Liver (tissue), 9 donors: Measurements from ENCODE around the gene TTF2. TPM values are rescaled to one million over a fixed set of nuclear protein-coding genes. Genes with fewer than 3 reads are reported as not detected.

Experiments
- DNase-seq: peaks from one replicate; pipeline ENCODE4 v3.0.0-alpha.2; 2017; ENCODE audit warnings: low spot score
- H3K27ac ChIP-seq, 2 donors: one replicate each; pipeline ENCODE4 v1.7.0; 2013; ENCODE audit warnings: inconsistent platforms in 2 of 2, low read length in 2 of 2, control low read depth in 1 of 2, low read depth in 1 of 2, mild to moderate bottlenecking in 1 of 2
- H3K27me3 ChIP-seq, 4 donors: one replicate each; pipeline versions ENCODE4 v1.6.1 to v1.7.0; 2013; ENCODE audit warnings: low read length in 3 of 4, inconsistent platforms in 1 of 4, mild to moderate bottlenecking in 1 of 4, moderate library complexity in 1 of 4; ENCODE audit not compliant: control insufficient read depth in 4 of 4, insufficient read depth in 4 of 4
- H3K36me3 ChIP-seq, 4 donors: one replicate each; pipeline versions ENCODE4 v1.6.1 to v1.7.0; 2013; ENCODE audit warnings: low read length in 3 of 4, mild to moderate bottlenecking in 3 of 4, low read depth in 1 of 4, moderate library complexity in 1 of 4; ENCODE audit not compliant: control insufficient read depth in 4 of 4, insufficient read depth in 3 of 4
- H3K4me1 ChIP-seq, 4 donors: one replicate each; pipeline versions ENCODE4 v1.6.1 to v1.7.0; 2013; ENCODE audit warnings: low read length in 3 of 4, mild to moderate bottlenecking in 3 of 4, moderate library complexity in 1 of 4; ENCODE audit not compliant: control insufficient read depth in 4 of 4, insufficient read depth in 4 of 4
- H3K4me3 ChIP-seq, 3 donors: one replicate each; pipeline versions ENCODE4 v1.6.1 to v1.7.0; 2013; ENCODE audit warnings: low read length in 3 of 3, control low read depth in 1 of 3, low read depth in 1 of 3, mild to moderate bottlenecking in 1 of 3
- H3K9ac ChIP-seq, 2 donors: one replicate each; pipeline ENCODE4 v1.7.0; 2013; ENCODE audit warnings: low read length in 2 of 2, mild to moderate bottlenecking in 2 of 2, moderate library complexity in 2 of 2, control low read depth in 1 of 2, low read depth in 1 of 2
- H3K9me3 ChIP-seq, 4 donors: one replicate each; pipeline versions ENCODE4 v1.6.1 to v1.7.0; 2013; ENCODE audit warnings: low read length in 3 of 4; ENCODE audit not compliant: control insufficient read depth in 4 of 4
- ATF3 ChIP-seq: IDR thresholded peaks from 2 replicates; pipeline ENCODE4 v1.6.1; 2016; ENCODE audit warnings: antibody characterized with exemption
- CTCF ChIP-seq: fragments of 150-350 bp; IDR thresholded peaks from 2 replicates; pipeline ENCODE4 v1.5.1; 2017; ENCODE audit warnings: improper control_type of control experiment, low read depth, low read length; ENCODE audit not compliant: missing input control
- EGR1 ChIP-seq, 2 donors: IDR thresholded peaks; 2 replicates each; pipeline ENCODE4 v1.6.1; 2016 to 2018; ENCODE audit warnings: antibody characterized with exemption in 2 of 2, low read depth in 2 of 2
- FOXA1 ChIP-seq: IDR thresholded peaks from 2 replicates; pipeline ENCODE4 v1.6.1; 2016; ENCODE audit warnings: antibody characterized with exemption
- FOXA2 ChIP-seq: IDR thresholded peaks from 2 replicates; pipeline ENCODE4 v1.6.1; 2016; ENCODE audit warnings: antibody characterized with exemption
- GABPA ChIP-seq, 2 donors: IDR thresholded peaks in 1 of 2; conservative IDR thresholded peaks in 1 of 2; 2 replicates each; pipeline ENCODE4 v1.6.1; 2016; ENCODE audit warnings: antibody characterized with exemption in 2 of 2, mild to moderate bottlenecking in 1 of 2, moderate library complexity in 1 of 2
- HNF4A ChIP-seq, 2 donors: conservative IDR thresholded peaks; 2 replicates each; pipeline ENCODE4 v1.6.1; 2016; ENCODE audit warnings: antibody characterized with exemption in 2 of 2, mild to moderate bottlenecking in 2 of 2
- JUND ChIP-seq, 2 donors: IDR thresholded peaks; 2 replicates each; pipeline ENCODE4 v1.6.1; 2016; ENCODE audit warnings: antibody characterized with exemption in 2 of 2
- MAX ChIP-seq: IDR thresholded peaks from 2 replicates; pipeline ENCODE4 v1.6.1; 2016; ENCODE audit warnings: antibody characterized with exemption
- NR2F2 ChIP-seq: IDR thresholded peaks from 2 replicates; pipeline ENCODE4 v1.6.1; 2016; ENCODE audit warnings: antibody characterized with exemption
- RAD21 ChIP-seq, 2 donors: IDR thresholded peaks; 2 replicates each; pipeline ENCODE4 v1.6.1; 2016; ENCODE audit warnings: antibody characterized with exemption in 2 of 2, mild to moderate bottlenecking in 2 of 2
- REST ChIP-seq: IDR thresholded peaks from 2 replicates; pipeline ENCODE4 v1.6.1; 2016; ENCODE audit warnings: antibody characterized with exemption, mild to moderate bottlenecking
- SP1 ChIP-seq: IDR thresholded peaks from 2 replicates; pipeline ENCODE4 v1.6.1; 2018; ENCODE audit warnings: antibody characterized with exemption, mild to moderate bottlenecking
- TAF1 ChIP-seq: conservative IDR thresholded peaks from 2 replicates; pipeline ENCODE4 v1.6.1; 2016; ENCODE audit warnings: antibody characterized with exemption, mild to moderate bottlenecking
- YY1 ChIP-seq: IDR thresholded peaks from 2 replicates; pipeline ENCODE4 v1.6.1; 2016; ENCODE audit warnings: antibody characterized with exemption, mild to moderate bottlenecking
- ZBTB33 ChIP-seq: IDR thresholded peaks from 2 replicates; pipeline ENCODE4 v1.6.1; 2016; ENCODE audit warnings: antibody characterized with exemption
- WGBS: extraction: QIAGEN DNeasy Blood & Tissue Kit; methylation state at CpG from one replicate; pipeline ENCODE4 v1.1.7; 2013; 5-methylcytosine and 5-hydroxymethylcytosine counted together
- polyA plus RNA-seq, 2 donors: library from polyadenylated mRNA; stranded (reverse) in 1 of 2; unstranded in 1 of 2; fragments of 200-250 nt in 1 of 2; fragments of >200 nt in 1 of 2; fragmentation: Nextera tagmentation in 1 of 2; extraction: Ambion mirVana in 1 of 2; gene quantifications; one replicate each; pipeline versions ENCODE4 v1.2.1 to v1.2.3, GENCODE V29; 2013 to 2015
- total RNA-seq, 2 donors: library from RNA; depleted of rRNA; stranded (reverse); fragments of >200 nt; gene quantifications; one replicate each; pipeline ENCODE4 v1.2.3, GENCODE V29; 2014
- donor health status: healthy.
- donor health status: healthy.
- donor health status: healthy.
- donor health status: healthy.
- donor health status: healthy.

TTF2 gene
- total and polyA plus RNA-seq, 4 donors: 1.3 to 16.9 (median 2.8) TPM

GRCh38 chr1:117037802-117038201, 22.3 kb upstream of the TTF2 start (continued):
- TF ChIP-seq YY1 (no peak), EGR1 (IDR thresholded peaks at IDR 0.05; ENCODE audit: low read depth in 2 of 2) (no peak), JUND (IDR thresholded peaks at IDR 0.05) (no peak), FOXA2 (no peak), ATF3 (no peak), GABPA (IDR thresholded peaks at IDR 0.05 in 1 of 2, conservative IDR thresholded peaks at IDR 0.05 in 1 of 2) (no peak)

- no peak for DNase-seq
- Histone ChIP-seq H3K27ac (no peak overlapping the region), H3K36me3 (no peaks in the 10 kb centered on the region), H3K4me3 (no peak overlapping the region), H3K9ac (no peak overlapping the region), H3K9me3 (no peaks in the 10 kb centered on the region), H3K27me3 (no peaks in the 10 kb centered on the region), H3K4me1 (no peaks in the 10 kb centered on the region)
- TF ChIP-seq FOXA1 (no peak), YY1 (no peak), JUND (IDR thresholded peaks at IDR 0.05) (no peak), NR2F2 (no peak), SP1 (no peak), HNF4A (conservative IDR thresholded peaks at IDR 0.05) (no peak), EGR1 (IDR thresholded peaks at IDR 0.05; ENCODE audit: low read depth in 2 of 2) (no peak), FOXA2 (no peak), RAD21 (IDR thresholded peaks at IDR 0.05) (no peak), ZBTB33 (no peak), CTCF (no peak), REST (no peak), MAX (no peak), ATF3 (no peak), TAF1 (no peak), GABPA (IDR thresholded peaks at IDR 0.05 in 1 of 2, conservative IDR thresholded peaks at IDR 0.05 in 1 of 2) (no peak)
- WGBS: 91% methylated on average over 6 of the region's 6 CpGs
Observed at GRCh38 chr1:117038236-117038635, 21.9 kb upstream of the TTF2 start.
